BE2C (cell line): ENCODE results near the gene AHRR.

ENCODE experiments used
- DNase-seq: peaks from one replicate; pipeline ENCODE4 v3.0.0-alpha.2; 2020
- H3K27me3 ChIP-seq: fragments of 250-450 bp; sonication (Bioruptor Pico); 2 replicates; pipeline ENCODE4 v1.5.1; 2020; ENCODE audit warnings: mild to moderate bottlenecking
- H3K36me3 ChIP-seq: fragments of 250-450 bp; sonication (Bioruptor Pico); 2 replicates; pipeline ENCODE4 v1.5.1; 2020; ENCODE audit warnings: mild to moderate bottlenecking
- H3K4me1 ChIP-seq: fragments of 250-450 bp; sonication (Bioruptor Pico); 2 replicates; pipeline ENCODE4 v1.5.1; 2020
- H3K4me3 ChIP-seq: 2 replicates; pipeline ENCODE4 v1.5.1; 2011; ENCODE audit warnings: low read depth, low read length
- H3K9me3 ChIP-seq: fragments of 250-450 bp; sonication (Bioruptor Pico); 2 replicates; pipeline ENCODE4 v1.5.1; 2020
- CTCF ChIP-seq: IDR thresholded peaks from 2 replicates; pipeline ENCODE4 v1.5.1; 2012; ENCODE audit warnings: mild to moderate bottlenecking, low read depth, low read length

AHRR gene

GRCh38 chr5:351084-351920, 29.8 kb downstream of the AHRR start:
- DNase-seq, result no peak
- H3K36me3 ChIP-seq, result no peaks in the 10 kb centered on the region
- no peak for TF ChIP-seq CTCF
- H3K4me3 ChIP-seq, result no peak overlapping the region
- no peaks in the 10 kb centered on the region for H3K9me3 ChIP-seq
- H3K27me3 ChIP-seq, result no peaks in the 10 kb centered on the region
- H3K4me1 ChIP-seq, result no peaks in the 10 kb centered on the region

DNA sequence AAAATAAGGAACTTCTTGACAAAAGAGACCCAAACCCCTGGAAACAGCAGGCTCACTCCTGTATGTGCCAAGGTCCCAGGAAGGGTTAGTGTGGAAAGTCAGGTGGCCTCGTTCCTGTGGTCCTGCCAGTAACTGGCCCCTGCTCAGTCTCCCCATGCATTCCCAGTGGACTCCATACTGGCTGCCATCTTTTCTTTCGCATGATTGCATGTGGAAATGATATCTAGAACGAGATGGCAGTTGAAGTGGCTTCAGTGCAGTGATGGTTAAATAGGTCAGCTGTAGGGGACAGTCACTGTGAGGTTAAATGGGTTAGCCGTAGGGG, 30.4 kb downstream of the AHRR start:
- Histone ChIP-seq H3K9me3 (no peaks in the 10 kb centered on the region), H3K4me1 (no peaks in the 10 kb centered on the region), H3K4me3 (no peak overlapping the region), H3K36me3 (no peaks in the 10 kb centered on the region), H3K27me3 (no peaks in the 10 kb centered on the region)
- TF ChIP-seq CTCF, result no peak
- DNase-seq, result no peak

DNA sequence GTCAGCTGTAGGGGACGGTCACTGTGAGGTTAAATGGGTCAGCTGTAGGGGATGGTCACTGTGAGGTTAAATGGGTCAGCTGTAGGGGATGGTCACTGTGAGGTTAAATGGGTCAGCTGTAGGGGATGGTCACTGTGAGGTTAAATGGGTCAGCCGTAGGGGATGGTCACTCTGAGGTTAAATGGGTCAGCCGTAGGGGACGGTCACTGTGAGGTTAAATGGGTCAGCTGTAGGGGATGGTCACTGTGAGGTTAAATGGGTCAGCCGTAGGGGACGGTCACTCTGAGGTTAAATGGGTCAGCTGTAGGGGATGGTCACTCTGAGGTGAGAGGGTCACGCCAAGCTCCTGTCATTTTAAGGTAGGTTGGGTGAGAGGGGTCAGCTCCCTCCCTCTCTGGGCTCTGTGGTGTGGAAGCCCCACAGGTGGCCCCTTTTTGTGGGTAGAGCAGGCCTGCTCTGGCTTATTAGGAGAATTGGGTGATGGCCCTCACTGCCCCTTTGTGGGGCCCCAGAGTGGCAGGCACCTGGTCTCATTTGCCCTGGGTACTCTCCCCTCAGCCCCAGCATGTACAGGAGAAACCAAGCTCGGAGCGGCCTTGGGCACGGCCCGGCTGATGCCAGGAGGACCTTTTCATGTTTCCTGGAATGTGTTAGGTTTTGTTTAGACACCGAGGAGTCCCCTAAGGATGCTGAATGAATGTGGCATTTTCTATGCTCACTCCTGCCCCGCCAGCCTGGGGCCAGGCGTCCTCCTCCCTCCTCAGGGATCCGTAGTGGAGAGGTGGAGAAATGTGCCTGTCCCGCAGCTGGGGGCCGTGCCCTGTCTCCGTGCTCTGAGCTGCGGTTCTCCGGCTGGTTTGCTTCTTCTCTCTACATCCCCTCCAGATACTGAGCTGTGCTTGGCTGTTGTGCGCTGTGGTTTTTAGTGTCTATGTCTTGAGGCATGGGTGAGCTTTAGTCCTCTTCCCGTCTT, 31.4 kb downstream of the AHRR start:
- Histone ChIP-seq H3K27me3 (no peaks in the 10 kb centered on the region), H3K4me1 (no peaks in the 10 kb centered on the region), H3K36me3 (no peaks in the 10 kb centered on the region), H3K9me3 (no peaks in the 10 kb centered on the region), H3K4me3 (no peak overlapping the region)
- no peak for DNase-seq
- no peak for TF ChIP-seq CTCF

DNA sequence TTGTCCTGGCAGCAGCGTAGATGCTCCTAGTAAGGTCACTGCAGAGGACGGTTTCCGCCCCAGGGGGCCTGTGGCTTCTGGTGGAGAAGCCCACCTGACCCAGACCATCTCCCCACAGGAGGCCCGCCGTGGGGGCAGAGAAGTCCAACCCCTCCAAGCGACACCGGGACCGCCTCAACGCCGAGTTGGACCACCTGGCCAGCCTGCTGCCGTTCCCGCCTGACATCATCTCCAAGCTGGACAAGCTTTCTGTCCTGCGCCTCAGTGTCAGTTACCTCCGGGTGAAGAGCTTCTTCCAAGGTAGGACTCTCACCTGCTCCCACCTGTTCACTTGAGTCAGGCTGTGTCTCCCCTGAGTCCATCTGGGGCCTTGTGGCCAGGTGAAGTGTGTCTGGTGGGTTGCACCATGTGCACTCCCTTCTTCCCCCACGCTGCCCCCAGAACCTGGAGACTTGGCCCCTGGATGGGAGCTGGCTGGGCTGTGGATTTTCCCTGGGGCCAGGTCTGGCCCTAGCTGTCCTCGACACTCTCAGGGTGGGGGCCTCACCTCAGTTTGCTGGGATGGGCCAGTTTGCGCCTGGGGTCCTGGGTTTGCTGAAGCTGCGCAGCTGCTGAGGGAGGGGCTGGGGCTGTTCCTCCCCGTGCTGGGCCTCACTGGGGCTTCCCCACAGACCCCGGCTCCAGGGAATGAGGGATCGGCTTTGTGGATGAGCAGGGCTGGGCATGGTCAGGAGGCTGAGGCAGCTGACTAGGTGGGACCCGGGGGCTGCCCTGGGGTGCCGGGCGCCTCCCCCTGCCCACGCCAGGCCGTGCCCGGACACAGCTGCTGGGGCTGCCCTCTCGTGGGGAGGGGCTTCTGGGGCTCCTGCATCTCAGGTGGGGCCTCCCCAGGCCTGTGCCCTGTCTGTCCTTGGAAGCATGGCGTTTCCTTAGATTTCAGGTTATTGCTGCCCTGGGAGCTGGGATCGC, 32.4 kb downstream of the AHRR start:
- no peaks in the 10 kb centered on the region for H3K4me1 ChIP-seq
- DNase-seq, result no peak
- no peaks in the 10 kb centered on the region for H3K9me3 ChIP-seq
- no peak overlapping the region for H3K4me3 ChIP-seq
- no peak for TF ChIP-seq CTCF
- H3K27me3 ChIP-seq, result no peaks in the 10 kb centered on the region
- no peaks in the 10 kb centered on the region for H3K36me3 ChIP-seq

DNA sequence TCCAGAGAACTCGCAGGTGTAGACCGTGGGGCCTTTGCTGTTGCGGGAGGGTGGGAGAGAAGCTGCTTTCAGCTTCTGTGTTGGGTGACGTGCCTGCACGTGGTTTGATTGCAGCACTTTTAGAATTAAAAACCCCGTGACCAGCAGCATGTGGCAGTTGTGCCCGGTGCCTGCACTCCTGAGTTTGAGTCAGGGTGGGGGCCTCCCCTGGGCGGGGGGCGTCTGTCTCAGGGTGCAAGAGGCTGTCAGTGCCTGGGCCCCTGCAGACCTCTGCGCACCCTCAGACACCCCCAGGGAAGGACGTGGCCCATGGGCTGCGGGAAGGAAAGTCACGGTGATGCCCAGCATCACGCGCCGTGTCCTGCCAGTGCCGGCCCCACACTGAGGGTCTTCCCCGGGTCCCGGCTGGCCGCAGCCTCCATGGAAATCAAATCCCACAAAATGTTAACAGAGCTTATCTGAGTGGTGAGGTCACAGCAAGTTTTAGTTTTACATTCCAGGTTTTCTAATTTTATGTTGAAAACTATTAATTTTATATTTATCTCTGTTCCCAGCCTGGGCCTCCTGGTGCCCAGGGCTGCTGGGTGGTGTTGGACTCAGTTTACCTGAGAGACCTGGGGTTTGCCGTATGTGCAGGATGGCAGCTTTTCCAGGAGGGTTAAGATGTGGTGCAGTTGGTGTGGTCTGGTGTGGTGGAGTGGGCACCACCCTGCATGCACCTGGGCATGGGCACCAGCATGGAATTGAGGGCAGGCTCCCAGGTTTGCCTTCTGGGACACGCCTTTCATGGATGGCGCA, 33.3 kb downstream of the AHRR start:
- Histone ChIP-seq H3K4me3 (no peak overlapping the region), H3K9me3 (no peaks in the 10 kb centered on the region), H3K4me1 (no peaks in the 10 kb centered on the region), H3K27me3 (no peaks in the 10 kb centered on the region), H3K36me3 (no peaks in the 10 kb centered on the region)
- TF ChIP-seq CTCF, result no peak
- no peak for DNase-seq
